Fibroblast of lung (primary cell): ENCODE results near the gene FERMT2. TPM values are rescaled to one million over a fixed set of nuclear protein-coding genes. Genes with fewer than 3 reads are reported as not detected.
A peak's percentile ranks its signal among the peaks of the same experiment; 100 is the strongest.

Source experiments
- DNase-seq, 2 donors: peaks; one replicate each; pipeline versions ENCODE4 v3.0.0 to v3.0.0-alpha.2; 2010; ENCODE audit warnings: low read depth in 2 of 2
- H2AFZ ChIP-seq: 2 replicates; pipeline ENCODE4 v1.5.1; 2012; ENCODE audit warnings: low read length, control low read depth, inconsistent platforms
- H3K27ac ChIP-seq: 2 replicates; pipeline ENCODE4 v1.5.1; 2011; ENCODE audit warnings: low read length, control low read depth; ENCODE audit not compliant: insufficient read depth
- H3K27me3 ChIP-seq: 2 replicates; pipeline ENCODE4 v1.5.1; 2011; ENCODE audit warnings: mild to moderate bottlenecking, low read length; ENCODE audit not compliant: control insufficient read depth, insufficient read depth
- H3K36me3 ChIP-seq: 2 replicates; pipeline ENCODE4 v1.5.1; 2011; ENCODE audit warnings: low read length; ENCODE audit not compliant: control insufficient read depth, insufficient read depth
- H3K4me1 ChIP-seq: 2 replicates; pipeline ENCODE4 v1.5.1; 2011; ENCODE audit warnings: low read length; ENCODE audit not compliant: control insufficient read depth, insufficient read depth; ENCODE audit errors: extremely low read depth
- H3K4me2 ChIP-seq: 2 replicates; pipeline ENCODE4 v1.5.1; 2011; ENCODE audit warnings: low read length, control low read depth; ENCODE audit not compliant: insufficient read depth; ENCODE audit errors: extremely low read depth
- H3K4me3 ChIP-seq, 4 experiments: fragments of 200-600 bp in 1 of 4; sonication (generic) in 1 of 4; replicated peaks in 1 of 4; 2 replicates each; pipeline ENCODE4 v1.5.1; 2011 to 2016; ENCODE audit warnings: low read length in 4 of 4, low read depth in 3 of 4, mild to moderate bottlenecking in 3 of 4, control low read depth in 2 of 4, inconsistent platforms in 1 of 4, mixed read lengths in 1 of 4; ENCODE audit not compliant: insufficient read depth in 1 of 4; ENCODE audit errors: control extremely low read depth in 1 of 4
- H3K79me2 ChIP-seq: 2 replicates; pipeline ENCODE4 v1.5.1; 2012; ENCODE audit warnings: mild to moderate bottlenecking, low read length, inconsistent platforms; ENCODE audit not compliant: control insufficient read depth, insufficient read depth
- H3K9ac ChIP-seq: 2 replicates; pipeline ENCODE4 v1.5.1; 2011; ENCODE audit warnings: mild to moderate bottlenecking, low read length, control low read depth; ENCODE audit not compliant: insufficient read depth
- H3K9me3 ChIP-seq: 2 replicates; pipeline ENCODE4 v1.5.1; 2012; ENCODE audit warnings: low read depth, low read length; ENCODE audit not compliant: control insufficient read depth, insufficient read depth
- H4K20me1 ChIP-seq: 2 replicates; pipeline ENCODE4 v1.5.1; 2011; ENCODE audit warnings: low read length; ENCODE audit not compliant: control insufficient read depth, insufficient read depth; ENCODE audit errors: extremely low read depth
- CTCF ChIP-seq, 2 donors: IDR thresholded peaks in 1 of 2; conservative IDR thresholded peaks in 1 of 2; 1 replicate in 1 of 2; 2 replicates in 1 of 2; pipeline ENCODE4 v1.5.1; 2011 to 2012; ENCODE audit warnings: low read length in 2 of 2, control low read depth in 1 of 2, inconsistent platforms in 1 of 2, low read depth in 1 of 2, mild to moderate bottlenecking in 1 of 2
- EZH2 ChIP-seq: IDR thresholded peaks from 2 replicates; pipeline ENCODE4 v1.5.1; 2012; ENCODE audit warnings: low read length, control low read depth, mild to moderate bottlenecking; ENCODE audit errors: missing control alignments
- polyA plus RNA-seq, 2 donors: library from polyadenylated mRNA; depleted of rRNA in 1 of 2; stranded (reverse) in 1 of 2; unstranded in 1 of 2; fragments of >200 nt; gene quantifications; 2 replicates each; pipeline ENCODE4 v1.2.1, GENCODE V29; 2011 to 2012; ENCODE audit warnings: missing spikeins in 1 of 2
- total RNA-seq: library from RNA; depleted of rRNA; stranded (reverse); fragments of >200 nt; gene quantifications from 2 replicates; pipeline ENCODE4 v1.2.1, GENCODE V29; 2014

FERMT2 gene
- total and polyA plus RNA-seq, 2 donors (not counting 1 experiment from before 2014, with no cell fraction given): 111 to 439 TPM

GRCh38 chr14:52902971-52903619 lies 47.8 kb downstream of the FERMT2 start:
- Histone ChIP-seq H3K4me3 (no peak overlapping the region), H3K27me3 (no peaks in the 10 kb centered on the region), H3K9me3 (no peaks in the 10 kb centered on the region), H2AFZ (no peak overlapping the region), H3K79me2 (peaks cover 82% of the 10 kb centered on the region), H3K4me1 (peaks cover 17% of the 10 kb centered on the region), H3K4me2 (no peak overlapping the region), H3K9ac (no peak overlapping the region), H3K27ac (no peak overlapping the region), H3K36me3 (peaks cover 6% of the 10 kb centered on the region), H4K20me1 (no peaks in the 10 kb centered on the region)
- peak; percentile 59 to 64 for DNase-seq
- TF ChIP-seq EZH2: no peak
- TF ChIP-seq CTCF (conservative IDR thresholded peaks at IDR 0.05 in 1 of 2, IDR thresholded peaks at IDR 0.05 in 1 of 2; ENCODE audit: low read depth in 1 of 2, low read length in 2 of 2): no peak

- H3K27me3 ChIP-seq: no peaks in the 10 kb centered on the region
- H3K27ac ChIP-seq: no peak overlapping the region
- no peak overlapping the region for H3K4me3 ChIP-seq
- DNase-seq: no peak
- H3K9me3 ChIP-seq: no peaks in the 10 kb centered on the region
- H3K4me1 ChIP-seq: peaks cover 10% of the 10 kb centered on the region
- peaks cover 78% of the 10 kb centered on the region for H3K79me2 ChIP-seq
- H3K4me2 ChIP-seq: no peak overlapping the region
- TF ChIP-seq EZH2 (no peak), CTCF (conservative IDR thresholded peaks at IDR 0.05 in 1 of 2, IDR thresholded peaks at IDR 0.05 in 1 of 2; ENCODE audit: low read depth in 1 of 2, low read length in 2 of 2) (no peak)
- H3K36me3 ChIP-seq: peaks cover 6% of the 10 kb centered on the region
- no peak overlapping the region for H2AFZ ChIP-seq
- no peaks in the 10 kb centered on the region for H4K20me1 ChIP-seq
- no peak overlapping the region for H3K9ac ChIP-seq
Observed at GRCh38 chr14:52901357-52901980, 49.4 kb downstream of the FERMT2 start.

GRCh38 chr14:52900731-52901130 lies 50.1 kb downstream of the FERMT2 start:
- H3K9me3 ChIP-seq: no peaks in the 10 kb centered on the region
- H3K9ac ChIP-seq: no peak overlapping the region
- TF ChIP-seq CTCF (conservative IDR thresholded peaks at IDR 0.05 in 1 of 2, IDR thresholded peaks at IDR 0.05 in 1 of 2; ENCODE audit: low read depth in 1 of 2, low read length in 2 of 2) (no peak), EZH2 (no peak)
- peaks cover 9% of the 10 kb centered on the region for H3K4me1 ChIP-seq
- DNase-seq: no peak
- H3K4me2 ChIP-seq: no peak overlapping the region
- H2AFZ ChIP-seq: no peak overlapping the region
- no peaks in the 10 kb centered on the region for H3K27me3 ChIP-seq
- H4K20me1 ChIP-seq: no peaks in the 10 kb centered on the region
- H3K36me3 ChIP-seq: peaks cover 6% of the 10 kb centered on the region
- H3K4me3 ChIP-seq: no peak overlapping the region
- H3K79me2 ChIP-seq: peaks cover 83% of the 10 kb centered on the region
- no peak overlapping the region for H3K27ac ChIP-seq
